ENCODE results near the gene COMT.

Gene COMT

GRCh38 chr22:19910180-19910744 is 31.3 kb upstream of the COMT start:
- TF ChIP-seq EZH2 (IDR thresholded peaks at IDR 0.05; ENCODE audit: borderline replicate concordance, low read depth, low read length, severe bottlenecking) (no peak), CTCF (IDR thresholded peaks at IDR 0.05; ENCODE audit: borderline replicate concordance, extremely low read depth, low read length, poor library complexity, severe bottlenecking) (no peak)
- H3K27ac ChIP-seq (ENCODE audit: low read length) = peak overlapping the region; percentile 72

GRCh38 chr22:19911540-19912270 is 29.9 kb upstream of the COMT start:
- DNase-seq = no peak
- no peaks in the 10 kb centered on the region for H4K20me1 ChIP-seq (ENCODE audit: insufficient read depth, low read length)
- no peak overlapping the region for H3K4me2 ChIP-seq (ENCODE audit: insufficient read depth, low read length)
- H3K27ac ChIP-seq (ENCODE audit: low read length) = no peak overlapping the region
- ATAC-seq (ENCODE audit: insufficient read depth, low read depth) = no peak
- no peak overlapping the region for H2AFZ ChIP-seq (ENCODE audit: low read depth, low read length)
- H3K27me3 ChIP-seq (ENCODE audit: insufficient read depth, low read length, poor library complexity) = no peaks in the 10 kb centered on the region
- TF ChIP-seq EZH2 (IDR thresholded peaks at IDR 0.05; ENCODE audit: borderline replicate concordance, low read depth, low read length, severe bottlenecking) = no peak
- no peak for TF ChIP-seq CTCF (IDR thresholded peaks at IDR 0.05; ENCODE audit: borderline replicate concordance, extremely low read depth, low read length, poor library complexity, severe bottlenecking)
- no peaks in the 10 kb centered on the region for H3K79me2 ChIP-seq (ENCODE audit: insufficient read depth, low read length)
- H3K9me3 ChIP-seq (ENCODE audit: insufficient read depth, low read length, severe bottlenecking) = no peaks in the 10 kb centered on the region
- no peak overlapping the region for H3K9ac ChIP-seq (ENCODE audit: low read depth, low read length)
- H3K36me3 ChIP-seq (ENCODE audit: insufficient read depth, low read length) = peaks cover 26% of the 10 kb centered on the region
- peaks cover 10% of the 10 kb centered on the region for H3K4me1 ChIP-seq (ENCODE audit: insufficient read depth, low read length)
- no peak overlapping the region for H3K4me3 ChIP-seq (ENCODE audit: low read depth in 1 of 2, low read length in 2 of 2)

More at GRCh38 chr22:19910180-19910744, 31.3 kb upstream of the COMT start:
- Histone ChIP-seq H3K4me2 (ENCODE audit: insufficient read depth, low read length) (no peak overlapping the region), H3K79me2 (ENCODE audit: insufficient read depth, low read length) (no peaks in the 10 kb centered on the region), H2AFZ (ENCODE audit: low read depth, low read length) (peak overlapping the region; percentile 54), H3K9ac (ENCODE audit: low read depth, low read length) (no peak overlapping the region), H3K9me3 (ENCODE audit: insufficient read depth, low read length, severe bottlenecking) (no peaks in the 10 kb centered on the region), H3K27me3 (ENCODE audit: insufficient read depth, low read length, poor library complexity) (no peaks in the 10 kb centered on the region), H4K20me1 (ENCODE audit: insufficient read depth, low read length) (no peaks in the 10 kb centered on the region), H3K36me3 (ENCODE audit: insufficient read depth, low read length) (peaks cover 22% of the 10 kb centered on the region), H3K4me3 (ENCODE audit: low read depth in 1 of 2, low read length in 2 of 2) (no peak overlapping the region), H3K4me1 (ENCODE audit: insufficient read depth, low read length) (peaks cover 10% of the 10 kb centered on the region)
- ATAC-seq (ENCODE audit: insufficient read depth, low read depth) (no peak), DNase-seq (no peak)

GRCh38 chr22:19912271-19912999 is 29.1 kb upstream of the COMT start:
- H4K20me1 ChIP-seq (ENCODE audit: insufficient read depth, low read length) = no peaks in the 10 kb centered on the region
- H3K27ac ChIP-seq (ENCODE audit: low read length) = no peak overlapping the region
- H3K9ac ChIP-seq (ENCODE audit: low read depth, low read length) = no peak overlapping the region
- H2AFZ ChIP-seq (ENCODE audit: low read depth, low read length) = no peak overlapping the region
- H3K4me3 ChIP-seq (ENCODE audit: low read depth in 1 of 2, low read length in 2 of 2) = no peak overlapping the region
- peaks cover 10% of the 10 kb centered on the region for H3K4me1 ChIP-seq (ENCODE audit: insufficient read depth, low read length)
- ATAC-seq (ENCODE audit: insufficient read depth, low read depth) (no peak), DNase-seq (no peak)
- H3K27me3 ChIP-seq (ENCODE audit: insufficient read depth, low read length, poor library complexity) = no peaks in the 10 kb centered on the region
- H3K9me3 ChIP-seq (ENCODE audit: insufficient read depth, low read length, severe bottlenecking) = no peaks in the 10 kb centered on the region
- no peaks in the 10 kb centered on the region for H3K79me2 ChIP-seq (ENCODE audit: insufficient read depth, low read length)
- peak; percentile 23 for TF ChIP-seq CTCF (IDR thresholded peaks at IDR 0.05; ENCODE audit: borderline replicate concordance, extremely low read depth, low read length, poor library complexity, severe bottlenecking)
- TF ChIP-seq EZH2 (IDR thresholded peaks at IDR 0.05; ENCODE audit: borderline replicate concordance, low read depth, low read length, severe bottlenecking) = no peak
- H3K36me3 ChIP-seq (ENCODE audit: insufficient read depth, low read length) = peaks cover 32% of the 10 kb centered on the region
- H3K4me2 ChIP-seq (ENCODE audit: insufficient read depth, low read length) = no peak overlapping the region

Data from DND-41 (cell line).